Gastrocnemius medialis (tissue), 4 donors: Measurements from ENCODE around the gene NSUN7. TPM values are rescaled to one million over a fixed set of nuclear protein-coding genes. Genes with fewer than 3 reads are reported as not detected.

Source experiments
- ATAC-seq, 2 donors: fragments of 150-250 bp; one replicate each; pipeline ENCODE4 v1.9.1; 2016
- DNase-seq, 2 donors: peaks; one replicate each; pipeline ENCODE4 v3.0.0-alpha.2; 2019
- H3K27ac ChIP-seq, 4 donors: fragments of 200-600 bp; sonication (generic); 1 replicate in 1 of 4; 2 replicates in 3 of 4; pipeline ENCODE4 v1.5.1; 2016 to 2018; ENCODE audit warnings: mild to moderate bottlenecking in 2 of 4, moderate library complexity in 1 of 4
- H3K27me3 ChIP-seq, 3 donors: fragments of 200-600 bp; sonication (generic) in 2 of 3; 1 replicate in 1 of 3; 2 replicates in 2 of 3; pipeline versions ENCODE4 v1.5.1 to v1.6.0; 2016 to 2019; ENCODE audit warnings: mild to moderate bottlenecking in 1 of 3, moderate library complexity in 1 of 3
- H3K36me3 ChIP-seq, 2 donors: fragments of 200-600 bp; sonication (generic) in 1 of 2; one replicate each; pipeline ENCODE4 v1.5.1; 2017 to 2018
- H3K4me1 ChIP-seq, 2 donors: fragments of 200-600 bp; sonication (generic) in 1 of 2; one replicate each; pipeline ENCODE4 v1.5.1; 2016 to 2017; ENCODE audit warnings: mild to moderate bottlenecking in 2 of 2
- H3K4me3 ChIP-seq, 4 donors: fragments of 200-600 bp; sonication (generic) in 3 of 4; 1 replicate in 1 of 4; 2 replicates in 3 of 4; pipeline ENCODE4 v1.5.1; 2016 to 2019; ENCODE audit warnings: mild to moderate bottlenecking in 2 of 4
- H3K9me3 ChIP-seq, 3 donors: fragments of 200-600 bp; sonication (generic) in 2 of 3; 1 replicate in 1 of 3; 2 replicates in 2 of 3; pipeline ENCODE4 v1.5.1; 2016 to 2019
- CTCF ChIP-seq, 5 experiments: fragments of 450-650 bp in 3 of 5; fragments of 200-600 bp in 2 of 5; sonication (generic) in 2 of 5; IDR thresholded peaks in 4 of 5; conservative IDR thresholded peaks in 1 of 5; 1 replicate in 4 of 5; 2 replicates in 1 of 5; pipeline ENCODE4 v1.5.1; 2016 to 2019; ENCODE audit warnings: antibody characterized with exemption in 5 of 5, mild to moderate bottlenecking in 3 of 5, moderate library complexity in 3 of 5
- POLR2A ChIP-seq, 2 donors: fragments of 450-650 bp; IDR thresholded peaks; one replicate each; pipeline ENCODE4 v1.6.1; 2017; ENCODE audit warnings: antibody characterized with exemption in 2 of 2, mild to moderate bottlenecking in 2 of 2, moderate library complexity in 2 of 2
- in situ Hi-C, 4 donors: fragments of 200-750 bp; cut with MboI; loops; one replicate each; pipeline versions ENCODE4 v1.15.0 to v1.8.0; 2017; ENCODE audit warnings: low sequenced_read_pairs in 4 of 4
- intact Hi-C: fragments of 100-400 bp; cut with DNase I; formaldehyde crosslinking; loops from one replicate; pipeline ENCODE4 v1.15.1; 2023; ENCODE audit warnings: low total_unique reads
- total RNA-seq, 4 donors: library from RNA; depleted of rRNA; stranded (reverse); fragments of >200 nt; gene quantifications; one replicate each; pipeline versions ENCODE4 v1.1.0 to v1.2.3, GENCODE V29; 2016

NSUN7 gene
- total RNA-seq, 4 donors from 2014 or later = 0.18 TPM; not detected in 3

GRCh38 chr4:40750461-40751258 lies 905 bp downstream of the NSUN7 start:
- H3K27ac ChIP-seq = no peak overlapping the region
- no peaks in the 10 kb centered on the region for H3K36me3 ChIP-seq
- TF ChIP-seq POLR2A (IDR thresholded peaks at IDR 0.05) = no peak
- TF ChIP-seq CTCF (IDR thresholded peaks at IDR 0.05 in 4 of 5, conservative IDR thresholded peaks at IDR 0.05 in 1 of 5) = no peak
- in situ Hi-C loops (no loop called here), intact Hi-C loops (no loop called here)
- ATAC-seq = no peak
- peaks cover 10% of the 10 kb centered on the region in 2 donors for H3K4me1 ChIP-seq
- DNase-seq = no peak
- no peaks in the 10 kb centered on the region for H3K9me3 ChIP-seq
- peak overlapping the region; percentile 31 to 54 (median 46) for H3K4me3 ChIP-seq
- H3K27me3 ChIP-seq = peaks cover 26 to 37% (median 30%) of the 10 kb centered on the region in 3 donors

- H3K27me3 ChIP-seq = peaks cover 8 to 18% (median 9%) of the 10 kb centered on the region in 3 donors
Measured at GRCh38 chr4:40755616-40756015, 5.9 kb downstream of the NSUN7 start.

GRCh38 chr4:40763228-40763716 lies 13.5 kb downstream of the NSUN7 start:
- in situ Hi-C loops (no loop called here), intact Hi-C loops (no loop called here)
- no peak for ATAC-seq
- no peaks in the 10 kb centered on the region for H3K36me3 ChIP-seq
- H3K27ac ChIP-seq = no peak overlapping the region
- H3K27me3 ChIP-seq = no peaks in the 10 kb centered on the region
- H3K4me1 ChIP-seq = no peaks in the 10 kb centered on the region
- no peaks in the 10 kb centered on the region for H3K9me3 ChIP-seq
- DNase-seq = no peak
- H3K4me3 ChIP-seq = no peak overlapping the region
- TF ChIP-seq POLR2A (IDR thresholded peaks at IDR 0.05) (no peak), CTCF (IDR thresholded peaks at IDR 0.05 in 4 of 5, conservative IDR thresholded peaks at IDR 0.05 in 1 of 5) (no peak)

More at GRCh38 chr4:40755616-40756015, 5.9 kb downstream of the NSUN7 start:
- in situ Hi-C loops (no loop called here), intact Hi-C loops (no loop called here)
- Histone ChIP-seq H3K36me3 (no peaks in the 10 kb centered on the region), H3K4me1 (peaks cover under 1 to 4% of the 10 kb centered on the region in 2 donors), H3K4me3 (no peak overlapping the region), H3K27ac (no peak overlapping the region), H3K9me3 (no peaks in the 10 kb centered on the region)
- DNase-seq (no peak), ATAC-seq (no peak)
- no peak for TF ChIP-seq CTCF (IDR thresholded peaks at IDR 0.05 in 4 of 5, conservative IDR thresholded peaks at IDR 0.05 in 1 of 5)
- TF ChIP-seq POLR2A (IDR thresholded peaks at IDR 0.05) = no peak

- Histone ChIP-seq H3K4me1 (no peaks in the 10 kb centered on the region), H3K27ac (no peak overlapping the region), H3K9me3 (no peaks in the 10 kb centered on the region), H3K27me3 (no peaks in the 10 kb centered on the region), H3K36me3 (no peaks in the 10 kb centered on the region), H3K4me3 (no peak overlapping the region)
- no peak for DNase-seq
- intact Hi-C loops (no loop called here), in situ Hi-C loops (no loop called here)
- no peak for ATAC-seq
- TF ChIP-seq CTCF (IDR thresholded peaks at IDR 0.05 in 4 of 5, conservative IDR thresholded peaks at IDR 0.05 in 1 of 5) (no peak), POLR2A (IDR thresholded peaks at IDR 0.05) (no peak)
Measured at GRCh38 chr4:40769266-40769665, 19.5 kb downstream of the NSUN7 start.
